HG03095 (cell line): ENCODE measurements around the gene FAM53A.
"Not testable (repeated sequence)": the region's sequence is repeated elsewhere in the genome, so short reads cannot be mapped to it uniquely, and the experiment has no call there.

Experiments
- ATAC-seq: cut with Tn5 transposase; IDR thresholded peaks from one replicate; pipeline ENCODE4 v1.9.1; 2021; ENCODE audit warnings: moderate library complexity; ENCODE audit not compliant: unreplicated experiment

Gene FAM53A

DNA sequence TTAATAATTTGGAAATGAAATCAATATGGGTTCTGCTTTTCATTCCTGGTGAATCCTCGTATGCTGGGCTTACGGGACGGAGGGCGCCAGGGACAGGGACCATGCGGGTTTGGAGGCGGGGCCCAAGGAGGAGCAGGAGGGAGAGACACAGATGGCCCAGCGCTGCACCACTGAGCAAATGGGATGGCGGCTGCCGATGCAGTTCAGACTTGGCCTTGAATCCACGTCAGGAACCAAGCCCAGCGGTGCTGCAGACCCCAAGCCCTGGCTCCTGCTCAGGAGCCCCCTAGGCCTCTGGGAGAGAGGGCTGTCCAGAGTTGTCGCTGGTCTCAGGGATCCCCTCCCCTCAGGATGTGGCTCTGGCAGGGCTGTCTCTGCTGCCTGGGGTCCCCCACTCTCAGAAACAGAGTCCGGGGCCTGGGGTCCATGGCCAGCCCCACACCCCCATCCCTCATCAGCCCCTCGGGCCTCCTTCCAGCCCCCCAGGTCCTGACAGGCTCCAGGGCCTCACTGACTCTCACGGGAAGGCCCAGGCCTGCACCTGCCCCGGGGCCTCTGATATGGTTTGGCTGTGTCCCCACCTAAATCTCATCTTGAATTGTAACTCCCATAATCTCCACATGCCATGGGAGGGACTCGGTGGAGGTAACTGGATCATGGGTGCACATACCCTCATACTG lies 75.2 kb downstream of the FAM53A start:
- ATAC-seq: no peak

DNA sequence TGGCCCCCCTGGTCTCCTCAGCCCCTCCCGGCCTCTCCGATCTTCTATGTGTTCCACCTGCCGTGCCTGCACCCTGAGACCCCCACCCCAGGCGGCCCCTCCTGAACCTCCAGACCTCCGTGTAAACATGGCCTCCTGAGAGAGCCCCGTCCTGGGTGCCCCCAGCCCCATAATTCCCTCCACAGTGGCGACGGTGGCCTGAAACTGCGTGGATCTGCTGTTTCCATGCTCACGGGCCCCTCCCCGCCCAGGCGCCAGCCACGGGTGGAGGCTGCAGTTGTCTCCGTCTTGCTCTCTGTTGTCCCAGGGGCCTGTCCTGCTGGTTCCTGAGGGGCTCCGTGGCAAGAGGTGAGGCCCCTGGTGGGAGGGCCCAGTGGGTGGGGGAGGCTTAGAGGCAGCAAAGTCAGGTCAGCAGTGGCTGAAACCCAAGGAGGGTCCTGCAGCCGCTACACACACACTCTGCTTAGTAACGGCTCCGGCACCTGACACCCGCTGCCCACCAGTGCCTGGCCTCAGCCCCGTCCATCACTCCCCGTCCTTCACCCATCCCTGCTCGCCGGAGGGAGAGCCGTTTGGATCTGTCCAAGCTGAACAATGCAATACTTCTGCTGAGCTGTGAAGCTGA lies 75.8 kb downstream of the FAM53A start:
- ATAC-seq: no peak

GRCh38 chr4:1607436-1608195 lies 76.5 kb downstream of the FAM53A start:
- ATAC-seq: not testable (repeated sequence)

DNA sequence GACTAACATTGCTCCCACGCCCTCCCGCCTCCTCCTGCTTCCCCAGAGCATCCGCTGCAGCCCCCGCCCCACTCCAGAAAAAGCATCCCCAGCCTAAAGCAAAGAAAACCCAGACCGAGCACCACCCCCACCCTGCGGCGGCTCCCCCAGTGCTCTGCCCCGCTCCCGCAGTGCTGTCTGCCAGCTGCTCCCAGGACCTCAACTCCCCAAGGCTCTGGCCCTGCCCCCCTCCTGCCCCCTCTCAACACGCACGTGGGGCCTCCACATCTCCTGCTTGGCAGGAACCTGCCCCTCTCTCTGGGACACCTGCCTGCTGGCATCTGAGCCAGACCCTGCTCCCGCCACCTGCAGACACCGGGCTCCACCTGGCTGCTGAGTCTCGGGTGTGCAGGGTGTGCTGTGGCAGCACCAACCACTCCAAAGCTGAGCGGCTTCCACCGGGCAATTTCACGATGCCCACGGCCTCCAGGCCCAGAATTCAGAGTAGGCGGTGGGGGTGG lies 79.4 kb downstream of the FAM53A start:
- ATAC-seq: no peak

DNA sequence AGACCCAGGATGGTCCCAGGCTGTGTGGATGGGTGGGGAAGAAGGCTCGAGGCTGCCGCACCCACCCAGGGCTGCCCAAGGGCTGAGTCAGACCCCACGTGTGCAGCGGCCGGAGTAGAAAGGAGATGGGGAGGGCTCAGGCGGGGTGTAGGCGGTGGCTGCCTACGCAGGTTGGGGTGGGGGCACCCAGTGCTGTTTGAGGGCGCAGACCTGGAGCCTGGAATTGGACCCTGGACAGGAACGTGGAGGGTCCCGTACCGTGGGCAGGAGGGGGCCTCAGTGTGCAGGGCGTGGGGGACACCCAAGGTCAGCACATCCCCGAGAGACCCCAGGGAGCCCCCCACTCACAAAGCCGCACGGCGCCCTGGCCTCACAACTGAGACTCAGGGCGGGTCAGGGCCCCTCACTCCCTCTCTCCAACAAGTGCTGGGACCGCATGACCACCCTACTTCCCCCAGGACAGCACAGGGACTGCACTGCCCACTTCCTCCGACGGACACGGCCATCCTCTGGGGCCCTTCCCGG lies 79.9 kb downstream of the FAM53A start:
- no peak for ATAC-seq

DNA sequence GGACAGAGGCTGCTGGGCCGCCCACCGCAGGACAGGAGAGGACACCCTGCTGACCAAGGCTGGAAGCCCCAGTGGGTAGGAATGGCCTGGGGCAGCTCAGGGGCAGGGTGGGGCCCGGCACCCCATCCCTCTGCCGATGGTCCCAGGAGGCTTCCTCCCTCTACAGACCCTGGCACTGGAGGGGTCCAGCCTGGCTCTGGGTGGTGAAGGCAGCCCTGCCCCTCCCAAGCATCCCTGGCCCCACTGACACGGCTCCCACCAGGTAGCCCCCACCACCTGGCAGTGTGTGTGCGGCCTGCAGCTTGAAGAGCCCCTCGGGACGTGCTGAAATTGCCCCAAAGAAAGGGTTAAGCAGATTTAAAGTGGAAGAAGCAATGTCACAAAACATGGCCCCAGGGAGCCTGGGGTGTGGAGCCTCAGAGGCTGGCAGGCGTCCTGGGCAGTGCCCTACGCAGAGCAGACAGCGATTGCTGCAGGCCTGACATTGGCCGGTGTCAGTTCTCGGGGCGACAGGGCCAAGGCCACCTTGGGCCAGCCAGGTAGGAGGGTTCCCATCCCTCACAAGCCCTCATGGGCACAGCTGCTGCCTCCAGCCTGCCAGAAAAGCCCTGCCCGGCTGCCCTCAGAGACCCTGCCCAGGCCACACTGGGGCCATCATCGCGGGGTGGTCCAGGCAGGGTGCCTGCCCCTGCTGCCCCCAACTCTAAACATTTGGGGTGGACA lies 80.5 kb downstream of the FAM53A start:
- ATAC-seq: no peak

DNA sequence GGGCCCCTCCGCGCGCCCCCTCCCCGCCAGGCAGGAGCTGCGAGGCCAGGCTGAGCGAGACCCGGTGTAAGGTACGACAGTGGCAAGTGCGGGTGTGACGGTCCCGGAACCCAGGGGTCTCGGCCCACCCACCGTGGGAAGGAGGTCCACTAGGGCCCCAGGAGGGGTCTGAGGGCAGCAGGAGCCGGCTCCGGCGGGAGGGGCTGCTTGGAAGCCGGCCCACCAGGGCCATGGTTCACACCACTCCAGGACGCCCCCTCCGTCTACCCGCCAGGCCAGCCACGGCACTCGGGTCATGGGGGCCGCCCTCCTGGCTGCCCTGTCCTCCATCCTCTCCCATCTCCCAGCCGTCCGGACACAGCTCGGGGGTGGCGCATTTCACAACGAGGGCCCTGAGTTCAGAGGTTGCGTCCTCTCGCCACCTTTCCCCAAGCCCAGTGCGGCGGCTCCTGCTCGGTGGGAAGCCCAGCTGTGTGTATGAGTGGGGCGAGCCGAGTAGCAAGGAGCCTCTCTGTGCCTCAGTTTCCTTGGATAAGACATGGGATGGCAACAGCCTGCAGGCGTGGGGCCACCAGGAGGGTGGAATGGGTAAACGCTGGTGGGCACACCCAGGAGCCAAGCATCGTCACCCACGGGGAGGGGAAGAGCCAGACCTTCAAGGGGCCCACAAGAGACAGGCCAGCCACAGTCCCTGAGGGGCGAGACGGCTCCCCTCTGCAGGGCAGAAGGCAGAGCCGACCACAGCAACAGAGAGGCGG lies 81.3 kb downstream of the FAM53A start:
- no peak for ATAC-seq

GRCh38 chr4:1601852-1602654 lies 82.1 kb downstream of the FAM53A start:
- no peak for ATAC-seq

DNA sequence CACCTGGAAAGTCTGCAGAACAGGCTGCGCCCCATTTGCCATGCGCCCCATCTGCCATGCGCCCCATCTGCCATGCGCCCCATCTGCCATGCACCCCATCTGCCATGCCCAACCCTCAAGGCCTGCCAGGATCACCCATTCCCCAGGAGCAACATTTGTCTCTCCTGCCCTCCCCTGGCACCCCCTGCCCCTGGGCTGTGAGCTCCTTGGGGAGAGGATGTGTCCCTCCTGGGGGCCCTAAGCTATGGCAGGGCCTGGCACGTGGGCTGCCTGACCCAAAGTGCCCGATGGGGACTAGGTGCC lies 82.6 kb downstream of the FAM53A start:
- ATAC-seq: no peak

DNA sequence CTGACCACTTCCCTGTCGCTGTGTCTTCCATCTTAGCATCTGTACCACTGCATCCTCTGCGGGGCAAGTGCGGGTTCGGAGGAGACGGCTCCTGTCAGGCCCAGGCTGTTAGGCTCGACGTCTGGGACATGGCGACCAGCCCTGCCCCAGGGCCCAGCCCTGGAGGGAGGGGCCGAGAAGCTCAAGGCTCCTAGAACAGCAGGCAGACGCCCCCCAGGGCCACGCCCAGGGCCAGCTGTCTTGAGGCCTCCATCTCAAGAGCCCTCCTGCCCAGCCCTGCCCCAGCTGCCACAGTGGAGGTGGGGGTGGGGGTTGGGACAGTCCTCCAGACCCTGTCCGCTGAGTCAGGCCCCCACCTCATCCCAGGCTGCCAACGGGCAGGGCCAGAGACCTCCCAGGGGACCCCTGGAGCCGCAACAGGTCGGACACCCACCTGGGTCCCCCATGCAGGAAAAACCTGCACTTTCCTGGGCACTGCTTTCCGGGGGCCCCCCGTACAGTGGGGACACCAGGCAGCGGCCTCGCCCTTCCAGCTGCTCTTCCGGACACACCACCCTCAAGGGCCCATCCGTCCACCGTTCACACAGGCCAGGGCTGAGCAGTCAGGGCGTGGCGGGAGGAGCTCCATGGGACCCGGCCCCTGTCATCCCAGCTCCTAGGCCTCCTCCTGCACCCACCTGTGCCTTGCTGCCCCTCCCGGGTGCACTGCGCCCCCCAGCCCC lies 83.1 kb downstream of the FAM53A start:
- ATAC-seq: no peak

DNA sequence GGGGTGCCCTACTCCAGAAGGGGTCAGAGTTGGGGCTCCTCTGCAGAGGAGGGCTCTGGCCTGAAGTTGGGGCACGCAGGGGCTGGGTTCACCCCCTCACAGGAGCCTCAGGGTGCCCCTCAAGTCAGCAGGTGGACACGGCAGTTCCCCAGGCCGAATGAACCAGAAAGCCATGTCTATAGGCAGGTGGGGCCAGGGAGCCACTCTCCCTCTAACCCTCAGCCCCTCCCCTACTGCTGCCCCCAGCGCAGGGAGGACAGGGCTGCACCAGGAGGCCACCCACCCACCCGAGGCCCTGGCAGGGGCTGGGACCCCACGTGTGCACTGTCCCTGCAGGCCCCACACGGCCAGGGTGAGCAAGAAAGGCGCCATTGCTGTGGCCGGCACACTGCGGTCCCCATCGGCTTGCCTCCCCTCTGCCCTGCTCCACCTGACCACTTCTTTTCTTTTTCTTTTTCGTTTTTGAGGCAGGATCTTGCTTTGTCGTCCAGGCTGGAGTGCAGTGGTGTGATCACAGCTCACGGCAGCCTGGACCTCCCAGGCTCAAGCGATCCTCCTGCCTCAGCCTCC lies 83.8 kb downstream of the FAM53A start:
- no peak for ATAC-seq

- no peak for ATAC-seq
Observed at GRCh38 chr4:1599491-1600210, 84.5 kb downstream of the FAM53A start.

GRCh38 chr4:1599026-1599481 lies 85.1 kb downstream of the FAM53A start:
- no peak for ATAC-seq

- no peak for ATAC-seq
Observed at GRCh38 chr4:1598206-1599025, 85.7 kb downstream of the FAM53A start.

- ATAC-seq: no peak
Observed at GRCh38 chr4:1597021-1597931, 86.8 kb downstream of the FAM53A start.

- ATAC-seq: no peak
Observed at GRCh38 chr4:1596393-1596792, 87.7 kb downstream of the FAM53A start.
